Middle frontal gyrus (tissue), 1 donor: Measurements from ENCODE around the gene TGFBR1.
"Not testable (repeated sequence)": the region's sequence is repeated elsewhere in the genome, so short reads cannot be mapped to it uniquely, and the experiment has no call there.

Experiments
- DNase-seq: peaks from one replicate; pipeline ENCODE4 v3.0.0-alpha.2; 2015; ENCODE audit warnings: low spot score; ENCODE audit errors: extremely low spot score

Gene TGFBR1

GRCh38 chr9:99076030-99076429 is 28.9 kb upstream of the TGFBR1 start:
- DNase-seq, result no peak

GRCh38 chr9:99076483-99077171 is 28.3 kb upstream of the TGFBR1 start:
- no peak for DNase-seq

DNA sequence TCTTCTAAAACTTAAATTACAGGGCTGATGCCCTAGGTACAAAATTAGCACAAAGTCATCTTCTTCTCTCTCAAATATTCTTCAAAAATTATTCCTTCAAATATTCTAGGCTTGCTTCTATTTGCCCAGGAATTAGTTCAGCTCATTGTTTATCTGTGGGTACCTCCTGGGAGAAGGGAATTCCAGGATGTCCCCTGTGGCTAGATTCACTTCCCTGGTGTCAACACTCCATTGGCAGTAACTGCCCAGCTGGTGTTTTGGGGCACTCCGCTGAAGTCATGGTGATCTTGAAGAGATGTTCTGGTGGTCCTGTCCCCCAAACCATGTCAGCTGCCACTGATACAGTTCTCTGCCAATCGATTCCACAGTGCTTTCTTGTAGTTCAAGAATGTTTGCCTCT is 26.2 kb upstream of the TGFBR1 start:
- no peak for DNase-seq

- no peak for DNase-seq
These were observed 25.4 kb upstream of the TGFBR1 start for GRCh38 chr9:99079542-99079941.

GRCh38 chr9:99083051-99083450 is 21.9 kb upstream of the TGFBR1 start:
- DNase-seq, result no peak

- DNase-seq, result no peak
These were observed 18.7 kb upstream of the TGFBR1 start for GRCh38 chr9:99085949-99086948.

- DNase-seq, result no peak
These were observed 17.5 kb upstream of the TGFBR1 start for GRCh38 chr9:99087462-99087861.

DNA sequence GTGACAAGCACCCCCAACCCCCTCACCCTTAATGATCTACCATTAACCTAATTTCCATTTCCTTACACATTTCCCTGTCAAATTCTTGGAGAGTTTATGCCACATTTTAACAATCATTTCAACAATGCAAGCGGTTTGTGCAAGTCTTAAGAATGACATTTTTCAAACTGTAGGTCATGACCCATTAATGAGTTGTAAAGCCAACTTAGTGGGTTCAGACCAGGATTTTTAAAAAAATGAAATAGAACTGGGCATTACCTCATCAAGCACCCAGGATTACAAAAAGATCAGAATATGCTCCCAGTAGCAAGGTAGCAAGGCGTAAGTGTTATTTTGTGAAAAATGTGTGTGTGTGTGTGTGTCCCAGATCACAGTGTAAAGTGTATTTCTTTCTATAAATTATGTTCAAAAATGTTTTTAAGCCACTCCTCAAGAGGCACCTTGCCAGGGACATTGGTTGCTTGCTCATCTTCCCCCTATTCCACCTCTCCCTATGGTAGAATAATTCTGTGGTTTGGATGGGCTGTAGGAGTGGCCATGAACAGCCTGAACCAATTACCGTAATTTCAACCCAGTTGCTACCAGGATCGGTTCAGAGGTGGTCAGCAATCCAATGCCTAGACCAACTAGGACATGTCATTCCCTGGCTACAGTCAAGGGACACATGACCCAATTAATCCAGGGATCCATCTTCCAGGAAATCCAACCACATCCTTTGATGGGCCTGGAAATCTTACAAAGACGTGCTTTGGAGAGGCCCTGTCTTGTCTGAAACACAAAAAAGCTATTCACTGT is 14.4 kb upstream of the TGFBR1 start:
- DNase-seq, result no peak

- no peak for DNase-seq
These were observed 12.0 kb upstream of the TGFBR1 start for GRCh38 chr9:99092643-99093491.

GRCh38 chr9:99093492-99093791 is 11.5 kb upstream of the TGFBR1 start:
- DNase-seq, result no peak

- no peak for DNase-seq
These were observed 9.3 kb upstream of the TGFBR1 start for GRCh38 chr9:99095565-99095964.

DNA sequence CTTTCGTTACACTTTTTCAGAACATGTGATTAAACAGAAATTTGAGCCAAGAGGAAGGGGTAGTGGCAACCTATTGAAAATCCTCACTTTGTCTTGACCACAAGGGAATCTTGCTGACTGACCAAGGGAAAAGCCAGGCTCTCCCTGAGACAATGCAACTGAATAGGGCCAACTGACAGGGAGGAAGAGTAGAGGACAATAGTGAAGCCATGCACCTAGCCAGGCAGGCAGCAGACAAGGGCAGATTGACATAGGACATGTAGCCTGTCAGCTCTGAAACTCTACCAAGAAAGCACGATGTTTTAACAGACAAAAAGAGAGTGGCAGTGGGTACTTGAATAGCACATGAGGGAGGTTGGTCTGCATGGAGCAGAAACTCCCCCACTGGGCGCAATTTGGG is 8.5 kb upstream of the TGFBR1 start:
- no peak for DNase-seq

- DNase-seq, result not testable (repeated sequence)
These were observed 4.9 kb upstream of the TGFBR1 start for GRCh38 chr9:99099806-99100585.

- no peak for DNase-seq
These were observed 3.6 kb upstream of the TGFBR1 start for GRCh38 chr9:99101271-99101670.

- DNase-seq, result no peak
These were observed 3.1 kb upstream of the TGFBR1 start for GRCh38 chr9:99101812-99102211.

- no peak for DNase-seq
These were observed 1.6 kb upstream of the TGFBR1 start for GRCh38 chr9:99103054-99103895.

DNA sequence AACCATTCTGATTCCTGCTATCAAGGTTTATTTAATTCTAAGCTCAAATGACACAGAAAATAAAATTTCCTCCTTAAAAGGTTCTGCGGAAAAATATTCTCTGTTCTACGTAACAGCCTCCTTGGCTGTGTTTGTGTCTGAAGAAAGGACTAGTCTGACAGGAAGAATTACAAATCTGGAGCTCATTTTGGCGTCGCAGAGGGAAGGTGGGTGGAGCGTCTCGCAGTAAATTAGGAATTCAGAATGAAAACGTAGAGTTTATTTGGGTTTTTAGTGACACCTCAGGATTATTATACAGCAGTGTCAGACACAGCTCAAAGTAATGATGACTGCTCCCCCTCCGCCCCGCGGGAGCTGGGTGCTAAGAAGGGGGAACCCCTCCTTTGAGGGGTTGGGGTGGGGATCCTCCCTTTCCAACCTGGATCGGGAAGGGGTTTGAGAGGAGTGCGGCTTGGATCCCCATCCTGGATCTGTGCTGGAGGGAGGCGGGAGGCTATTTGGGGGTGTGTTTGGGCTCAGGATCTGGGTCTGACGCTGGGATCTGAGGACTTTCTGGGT is 933 bp upstream of the TGFBR1 start:
- no peak for DNase-seq

DNA sequence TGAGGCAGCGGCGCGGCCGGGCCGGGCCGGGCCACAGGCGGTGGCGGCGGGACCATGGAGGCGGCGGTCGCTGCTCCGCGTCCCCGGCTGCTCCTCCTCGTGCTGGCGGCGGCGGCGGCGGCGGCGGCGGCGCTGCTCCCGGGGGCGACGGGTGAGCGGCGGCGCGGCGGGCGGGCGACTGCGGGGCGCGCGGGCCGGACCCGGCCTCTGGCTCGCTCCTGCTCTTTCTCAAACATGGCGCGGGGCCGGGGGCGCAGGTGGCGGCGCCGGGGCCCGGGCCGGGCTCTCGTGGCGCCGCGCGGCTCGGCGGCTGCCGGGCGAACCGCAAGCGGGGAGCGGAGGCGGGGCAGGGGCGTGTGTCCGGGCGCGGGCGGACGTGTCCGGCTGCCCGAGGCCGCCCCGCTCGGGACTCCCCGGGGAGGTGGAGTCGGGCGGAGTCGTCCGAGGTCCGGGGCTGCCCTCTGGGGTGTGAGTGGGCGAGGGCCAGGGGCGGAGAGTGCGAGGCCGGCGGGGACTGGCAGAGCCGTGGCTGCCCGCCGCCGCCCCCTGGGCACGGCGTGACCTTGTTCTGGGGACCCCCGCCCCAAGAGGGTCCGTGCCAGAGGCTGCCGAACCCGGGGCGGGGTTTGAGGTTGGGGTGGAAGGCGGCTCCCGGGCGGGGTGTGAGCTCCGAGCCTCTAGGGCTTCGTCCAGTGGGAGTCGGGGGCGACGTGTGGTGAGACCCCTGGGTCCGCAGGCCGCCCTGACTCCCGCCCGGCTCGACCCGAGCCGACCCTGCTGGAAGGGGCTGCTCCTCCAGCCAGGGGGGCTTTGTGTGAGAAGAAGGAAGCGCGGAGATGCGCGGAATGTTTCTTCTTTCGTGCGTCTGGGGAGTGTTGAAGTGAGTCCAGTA is 485 bp downstream of the TGFBR1 start:
- DNase-seq, result no peak
